IMR-90 (cell line): ENCODE results near the gene SLX4. TPM values are rescaled to one million over a fixed set of nuclear protein-coding genes. Genes with fewer than 3 reads are reported as not detected.

Source experiments
- ATAC-seq: fragments of 200-7000 bp; cut with Tn5 transposase; 2 replicates; pipeline ENCODE4 v1.9.1; 2020; ENCODE audit warnings: low read depth, mild to moderate bottlenecking, moderate library complexity
- BruUV-seq: library from RNA; stranded (reverse); fragments of 400-500 nt; replicated peaks from 2 replicates; lab custom pipeline; 2021; lab: Mats Ljungman, UMichigan
- CTCF ChIA-PET: fragments of 300-600 bp; formaldehyde crosslinking; extraction: SDS; loops from one replicate; lab custom pipeline; 2021; ENCODE audit warnings: antibody characterized with exemption; lab: Yijun Ruan, JAX
- POLR2A ChIA-PET: fragments of 300-600 bp; sonication (Branson Sonifier 250); formaldehyde crosslinking; loops from one replicate; lab custom pipeline; 2022; ENCODE audit warnings: antibody characterized with exemption; ENCODE audit not compliant: unreplicated experiment; lab: Charles Lee
- DNase-seq: peaks from one replicate; pipeline ENCODE4 v3.0.0; 2013
- H2AFZ ChIP-seq: replicated peaks from 2 replicates; pipeline ENCODE3; 2013; ENCODE audit warnings: low read length, mild to moderate bottlenecking; ENCODE audit not compliant: poor library complexity
- H2AK5ac ChIP-seq: 2 replicates; pipeline ENCODE4 v1.6.1; 2013; ENCODE audit warnings: low read depth, low read length, inconsistent platforms
- H2AK9ac ChIP-seq: replicated peaks from 2 replicates; pipeline ENCODE3; 2013; ENCODE audit warnings: mild to moderate bottlenecking, low read depth, low read length, moderate library complexity; ENCODE audit not compliant: poor library complexity
- H2BK120ac ChIP-seq: 2 replicates; pipeline ENCODE4 v1.6.1; 2013; ENCODE audit warnings: low read depth, low read length, inconsistent platforms
- H2BK15ac ChIP-seq: 3 replicates; pipeline ENCODE4 v1.6.1; 2013; ENCODE audit warnings: low read depth, low read length, inconsistent platforms
- H2BK20ac ChIP-seq: 2 replicates; pipeline ENCODE4 v1.6.1; 2013; ENCODE audit warnings: low read depth, mild to moderate bottlenecking, inconsistent platforms, low read length, moderate library complexity
- H2BK5ac ChIP-seq: 2 replicates; pipeline ENCODE4 v1.6.1; 2013; ENCODE audit warnings: mild to moderate bottlenecking, low read depth, low read length, inconsistent platforms; ENCODE audit not compliant: poor library complexity, severe bottlenecking
- H3K14ac ChIP-seq: replicated peaks from 2 replicates; pipeline ENCODE4 v1.6.1; 2013; ENCODE audit warnings: low read depth, low read length, inconsistent platforms
- H3K18ac ChIP-seq: 2 replicates; pipeline ENCODE4 v1.6.1; 2013; ENCODE audit warnings: low read depth, low read length, control low read depth
- H3K23ac ChIP-seq: 2 replicates; pipeline ENCODE4 v1.6.1; 2013; ENCODE audit warnings: low read depth, low read length, inconsistent platforms
- H3K27ac ChIP-seq: 2 replicates; pipeline ENCODE4 v1.5.1; 2013; ENCODE audit warnings: mild to moderate bottlenecking, control low read depth, low read length; ENCODE audit not compliant: insufficient read depth
- H3K27me3 ChIP-seq: 2 replicates; pipeline ENCODE4 v1.6.1; 2013; ENCODE audit warnings: low read length; ENCODE audit not compliant: control insufficient read depth, insufficient read depth
- H3K36me3 ChIP-seq: 2 replicates; pipeline ENCODE4 v1.6.1; 2013; ENCODE audit warnings: low read length, mixed read lengths; ENCODE audit not compliant: control insufficient read depth, insufficient read depth
- H3K4ac ChIP-seq: 2 replicates; pipeline ENCODE4 v1.6.1; 2013; ENCODE audit warnings: low read depth, low read length, inconsistent platforms
- H3K4me1 ChIP-seq: 2 replicates; pipeline ENCODE4 v1.6.1; 2013; ENCODE audit warnings: low read length, mixed read lengths; ENCODE audit not compliant: control insufficient read depth, insufficient read depth
- H3K4me2 ChIP-seq: 2 replicates; pipeline ENCODE4 v1.6.1; 2013; ENCODE audit warnings: low read depth, mild to moderate bottlenecking, control low read depth, low read length, moderate library complexity
- H3K4me3 ChIP-seq: 2 replicates; pipeline ENCODE4 v1.5.1; 2013; ENCODE audit warnings: low read depth, mild to moderate bottlenecking, control low read depth, low read length, moderate library complexity; ENCODE audit not compliant: insufficient read depth
- H3K56ac ChIP-seq: 2 replicates; pipeline ENCODE4 v1.6.1; 2013; ENCODE audit warnings: low read length, inconsistent platforms; ENCODE audit not compliant: insufficient read depth; ENCODE audit errors: extremely low read depth
- H3K79me1 ChIP-seq, 2 experiments: 2 replicates each; pipeline ENCODE4 v1.6.1; 2013; ENCODE audit warnings: low read length in 2 of 2, inconsistent platforms in 1 of 2, low read depth in 1 of 2
- H3K9ac ChIP-seq: 2 replicates; pipeline ENCODE4 v1.6.1; 2013; ENCODE audit warnings: low read depth, low read length, control low read depth
- H3K9me1 ChIP-seq: 2 replicates; pipeline ENCODE4 v1.6.1; 2013; ENCODE audit warnings: low read length, inconsistent platforms; ENCODE audit not compliant: insufficient read depth
- H3K9me3 ChIP-seq: 2 replicates; pipeline ENCODE4 v1.6.1; 2013; ENCODE audit warnings: low read length; ENCODE audit not compliant: control insufficient read depth, insufficient read depth
- H4K20me1 ChIP-seq: 2 replicates; pipeline ENCODE4 v1.6.1; 2013; ENCODE audit warnings: low read length, inconsistent platforms; ENCODE audit not compliant: insufficient read depth
- H4K5ac ChIP-seq: 2 replicates; pipeline ENCODE4 v1.6.1; 2013; ENCODE audit warnings: mild to moderate bottlenecking, low read depth, low read length, control low read depth
- H4K8ac ChIP-seq, 2 experiments: 2 replicates each; pipeline ENCODE4 v1.6.1; 2013; ENCODE audit warnings: low read depth in 2 of 2, low read length in 2 of 2, control low read depth in 1 of 2, inconsistent platforms in 1 of 2
- H4K91ac ChIP-seq: 2 replicates; pipeline ENCODE4 v1.6.1; 2013; ENCODE audit warnings: low read depth, low read length, inconsistent platforms; ENCODE audit not compliant: insufficient read depth
- BHLHE40 ChIP-seq: fragments of 150-350 bp; IDR thresholded peaks from 2 replicates; pipeline ENCODE4 v1.6.1; 2016; ENCODE audit warnings: mild to moderate bottlenecking, low read depth, low read length
- CEBPB ChIP-seq: IDR thresholded peaks from 2 replicates; pipeline ENCODE4 v1.6.1; 2012; ENCODE audit warnings: low read depth, low read length, improper control_type of control experiment
- CHD1 ChIP-seq: IDR thresholded peaks from 2 replicates; pipeline ENCODE4 v1.6.1; 2012; ENCODE audit warnings: low read depth, low read length, improper control_type of control experiment
- FOS ChIP-seq: fragments of 150-350 bp; IDR thresholded peaks from 2 replicates; pipeline ENCODE4 v1.6.1; 2016; ENCODE audit warnings: low read depth, low read length
- MAFK ChIP-seq: IDR thresholded peaks from 2 replicates; pipeline ENCODE4 v1.6.1; 2012; ENCODE audit warnings: low read depth, low read length, improper control_type of control experiment
- MAZ ChIP-seq: IDR thresholded peaks from 2 replicates; pipeline ENCODE4 v1.6.1; 2012; ENCODE audit warnings: low read depth, mild to moderate bottlenecking, low read length, improper control_type of control experiment, moderate library complexity, borderline replicate concordance
- MXI1 ChIP-seq: IDR thresholded peaks from 2 replicates; pipeline ENCODE4 v1.6.1; 2012; ENCODE audit warnings: low read depth, mild to moderate bottlenecking, low read length, moderate library complexity, borderline replicate concordance
- NFE2L2 ChIP-seq: fragments of 150-350 bp; IDR thresholded peaks from 2 replicates; pipeline ENCODE4 v1.6.1; 2016; ENCODE audit warnings: low read depth, mild to moderate bottlenecking, low read length
- POLR2A ChIP-seq: IDR thresholded peaks from 2 replicates; pipeline ENCODE4 v1.6.1; 2012; ENCODE audit warnings: mild to moderate bottlenecking, low read depth, low read length
- RAD21 ChIP-seq: IDR thresholded peaks from 2 replicates; pipeline ENCODE4 v1.6.1; 2012; ENCODE audit warnings: low read length, improper control_type of control experiment
- RCOR1 ChIP-seq: IDR thresholded peaks from 2 replicates; pipeline ENCODE4 v1.6.1; 2012; ENCODE audit warnings: mild to moderate bottlenecking, low read length, improper control_type of control experiment; ENCODE audit not compliant: insufficient replicate concordance
- RFX5 ChIP-seq: IDR thresholded peaks from 2 replicates; pipeline ENCODE4 v1.8.0; 2012; ENCODE audit warnings: low read depth, mild to moderate bottlenecking, low read length, moderate library complexity
- SMC3 ChIP-seq: fragments of 150-350 bp; IDR thresholded peaks from 2 replicates; pipeline ENCODE4 v1.6.1; 2016; ENCODE audit warnings: low read depth, mild to moderate bottlenecking, antibody characterized with exemption, low read length, moderate library complexity
- WGBS, 2 experiments: methylation state at CpG; one replicate each; pipeline versions ENCODE4 v1.1.5 to v1.1.7; 2013; ENCODE audit warnings: missing lambda C conversion rate in 2 of 2; ENCODE audit not compliant: insufficient read length in 1 of 2; ENCODE audit errors: extremely low coverage in 2 of 2; 5-methylcytosine and 5-hydroxymethylcytosine counted together
- dilution Hi-C: fragments of 300-500 bp; cut with HindIII; formaldehyde crosslinking; loops from one replicate; pipeline ENCODE4 v1.14.3; 2018; ENCODE audit warnings: low sequenced_read_pairs; ENCODE audit not compliant: unreplicated experiment
- in situ Hi-C: fragments of 300-500 bp; cut with MboI; formaldehyde crosslinking; loops from 3 replicates; pipeline ENCODE4 v1.14.3; 2019; ENCODE audit warnings: low sequenced_read_pairs, inconsistent platforms, mixed read lengths
- intact Hi-C: fragments of 100-400 bp; cut with micrococcal nuclease; formaldehyde crosslinking; loops from 2 replicates; pipeline ENCODE4 v1.10.0; 2022
- polyA plus RNA-seq, 3 experiments: library from polyadenylated mRNA; depleted of rRNA; stranded (reverse); fragments of >200 nt; gene quantifications; 2 replicates each; pipeline ENCODE4 v1.2.3, GENCODE V29; 2012; ENCODE audit warnings: low replicate concordance in 1 of 3
- total RNA-seq: library from RNA; depleted of rRNA; stranded (reverse); fragments of >200 nt; gene quantifications from 2 replicates; pipeline ENCODE4 v1.2.3, GENCODE V29; 2012
- TF ChIP-seq, protein P1 (sequence below): fragments of 150-350 bp; IDR thresholded peaks from 2 replicates; pipeline ENCODE4 v1.6.1; 2016; ENCODE audit warnings: low read depth, mild to moderate bottlenecking, low read length, moderate library complexity, borderline replicate concordance
- TF ChIP-seq, protein P2 (sequence below): fragments of 150-350 bp; IDR thresholded peaks from 2 replicates; pipeline ENCODE4 v1.6.1; 2017; ENCODE audit warnings: mild to moderate bottlenecking, antibody characterized with exemption, low read length, low read depth
- TF ChIP-seq, protein P3 (sequence below): conservative IDR thresholded peaks from 2 replicates; pipeline ENCODE4 v1.5.1; 2012; ENCODE audit warnings: mild to moderate bottlenecking, low read depth, low read length, improper control_type of control experiment

The SLX4 gene
- total and polyA plus RNA-seq, 2 of the 4 experiments (the other 2 are of a cell fraction): 1.3 to 3.1 TPM

DNA sequence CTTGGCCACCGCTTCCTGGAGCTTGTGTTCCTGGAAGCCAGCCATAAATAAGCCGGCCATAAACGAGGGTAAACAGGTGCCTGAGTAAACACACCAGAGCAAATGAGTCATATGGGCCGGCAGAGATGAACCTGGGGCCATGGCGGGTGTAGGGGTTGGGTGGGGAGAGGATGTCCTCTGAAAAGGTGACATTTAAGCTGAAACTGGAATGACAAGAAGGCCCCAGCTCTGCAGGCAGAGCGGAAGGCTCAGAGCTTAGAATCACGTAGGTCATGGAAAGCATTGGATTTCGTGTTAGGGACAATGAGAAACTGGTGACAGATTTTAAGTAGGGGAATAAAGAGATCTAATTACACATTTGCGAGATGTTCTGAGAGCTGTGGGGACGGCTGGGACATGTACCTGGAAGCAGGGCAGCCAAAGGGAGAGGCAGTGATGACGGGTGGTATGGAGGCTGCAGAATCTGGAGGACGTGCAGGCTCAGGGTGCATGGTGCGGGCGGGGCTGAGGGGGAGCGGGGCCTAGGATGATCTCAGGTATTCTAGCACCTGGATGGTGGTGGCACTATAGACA is 35.0 kb upstream of the SLX4 start:
- in situ Hi-C loops (no loop called here), intact Hi-C loops (no loop called here), dilution Hi-C loops (no loop called here)
- Histone ChIP-seq H2BK5ac (no peak overlapping the region), H3K79me1 (no peaks in the 10 kb centered on the region; a peak in 2 of 4 replicates), H3K27me3 (no peaks in the 10 kb centered on the region), H2AK9ac (no peak overlapping the region), H3K56ac (no peak overlapping the region), H3K14ac (no peak overlapping the region), H2AFZ (no peak overlapping the region), H3K23ac (no peak overlapping the region), H2AK5ac (no peak overlapping the region), H4K8ac (no peak overlapping the region), H3K4ac (no peak overlapping the region), H3K4me1 (peaks cover 10% of the 10 kb centered on the region), H3K18ac (no peak overlapping the region), H4K20me1 (no peaks in the 10 kb centered on the region; the same call in none of the 2 replicates), H2BK120ac (no peak overlapping the region), H2BK20ac (no peak overlapping the region), H3K9me3 (no peaks in the 10 kb centered on the region), H3K9me1 (peaks cover 14% of the 10 kb centered on the region), H3K4me2 (no peak overlapping the region), H3K4me3 (no peak overlapping the region), H4K91ac (no peak overlapping the region), H3K27ac (no peak overlapping the region), H3K9ac (no peak overlapping the region), H2BK15ac (no peak overlapping the region), H4K5ac (no peak overlapping the region), H3K36me3 (peaks cover 9% of the 10 kb centered on the region; the same call in 1 of the 2 replicates)
- no peak for TF ChIP-seq RFX5
- no peak for TF ChIP-seq MAFK
- no peak for TF ChIP-seq RCOR1
- TF ChIP-seq FOS: no peak
- no peak for TF ChIP-seq BHLHE40
- TF ChIP-seq MXI1: no peak
- TF ChIP-seq, protein P1, sequence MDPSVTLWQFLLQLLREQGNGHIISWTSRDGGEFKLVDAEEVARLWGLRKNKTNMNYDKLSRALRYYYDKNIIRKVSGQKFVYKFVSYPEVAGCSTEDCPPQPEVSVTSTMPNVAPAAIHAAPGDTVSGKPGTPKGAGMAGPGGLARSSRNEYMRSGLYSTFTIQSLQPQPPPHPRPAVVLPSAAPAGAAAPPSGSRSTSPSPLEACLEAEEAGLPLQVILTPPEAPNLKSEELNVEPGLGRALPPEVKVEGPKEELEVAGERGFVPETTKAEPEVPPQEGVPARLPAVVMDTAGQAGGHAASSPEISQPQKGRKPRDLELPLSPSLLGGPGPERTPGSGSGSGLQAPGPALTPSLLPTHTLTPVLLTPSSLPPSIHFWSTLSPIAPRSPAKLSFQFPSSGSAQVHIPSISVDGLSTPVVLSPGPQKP: no peak
- no peak for TF ChIP-seq CHD1
- no peak for TF ChIP-seq CEBPB
- TF ChIP-seq, protein P2, sequence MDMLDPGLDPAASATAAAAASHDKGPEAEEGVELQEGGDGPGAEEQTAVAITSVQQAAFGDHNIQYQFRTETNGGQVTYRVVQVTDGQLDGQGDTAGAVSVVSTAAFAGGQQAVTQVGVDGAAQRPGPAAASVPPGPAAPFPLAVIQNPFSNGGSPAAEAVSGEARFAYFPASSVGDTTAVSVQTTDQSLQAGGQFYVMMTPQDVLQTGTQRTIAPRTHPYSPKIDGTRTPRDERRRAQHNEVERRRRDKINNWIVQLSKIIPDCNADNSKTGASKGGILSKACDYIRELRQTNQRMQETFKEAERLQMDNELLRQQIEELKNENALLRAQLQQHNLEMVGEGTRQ: no peak
- TF ChIP-seq MAZ: no peak
- TF ChIP-seq RAD21: no peak
- no peak for TF ChIP-seq POLR2A
- TF ChIP-seq SMC3: no peak
- TF ChIP-seq NFE2L2: no peak
- TF ChIP-seq, protein P3, sequence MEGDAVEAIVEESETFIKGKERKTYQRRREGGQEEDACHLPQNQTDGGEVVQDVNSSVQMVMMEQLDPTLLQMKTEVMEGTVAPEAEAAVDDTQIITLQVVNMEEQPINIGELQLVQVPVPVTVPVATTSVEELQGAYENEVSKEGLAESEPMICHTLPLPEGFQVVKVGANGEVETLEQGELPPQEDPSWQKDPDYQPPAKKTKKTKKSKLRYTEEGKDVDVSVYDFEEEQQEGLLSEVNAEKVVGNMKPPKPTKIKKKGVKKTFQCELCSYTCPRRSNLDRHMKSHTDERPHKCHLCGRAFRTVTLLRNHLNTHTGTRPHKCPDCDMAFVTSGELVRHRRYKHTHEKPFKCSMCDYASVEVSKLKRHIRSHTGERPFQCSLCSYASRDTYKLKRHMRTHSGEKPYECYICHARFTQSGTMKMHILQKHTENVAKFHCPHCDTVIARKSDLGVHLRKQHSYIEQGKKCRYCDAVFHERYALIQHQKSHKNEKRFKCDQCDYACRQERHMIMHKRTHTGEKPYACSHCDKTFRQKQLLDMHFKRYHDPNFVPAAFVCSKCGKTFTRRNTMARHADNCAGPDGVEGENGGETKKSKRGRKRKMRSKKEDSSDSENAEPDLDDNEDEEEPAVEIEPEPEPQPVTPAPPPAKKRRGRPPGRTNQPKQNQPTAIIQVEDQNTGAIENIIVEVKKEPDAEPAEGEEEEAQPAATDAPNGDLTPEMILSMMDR: no peak
- DNase-seq: peak; percentile 23
- WGBS, 2 experiments: 80% methylated on average over 13 of the region's 15 CpGs; no CpG with 5 or more reads in 1 of the 2 experiments
- POLR2A ChIA-PET: no interaction called here
- ATAC-seq: no peak
- CTCF ChIA-PET: no interaction called here
- no TSS peak for BruUV-seq
